ENCODE results near the gene CYP4F22.
"Not testable (repeated sequence)": the region's sequence is repeated elsewhere in the genome, so short reads cannot be mapped to it uniquely, and the experiment has no call there.

CYP4F22 gene

DNA sequence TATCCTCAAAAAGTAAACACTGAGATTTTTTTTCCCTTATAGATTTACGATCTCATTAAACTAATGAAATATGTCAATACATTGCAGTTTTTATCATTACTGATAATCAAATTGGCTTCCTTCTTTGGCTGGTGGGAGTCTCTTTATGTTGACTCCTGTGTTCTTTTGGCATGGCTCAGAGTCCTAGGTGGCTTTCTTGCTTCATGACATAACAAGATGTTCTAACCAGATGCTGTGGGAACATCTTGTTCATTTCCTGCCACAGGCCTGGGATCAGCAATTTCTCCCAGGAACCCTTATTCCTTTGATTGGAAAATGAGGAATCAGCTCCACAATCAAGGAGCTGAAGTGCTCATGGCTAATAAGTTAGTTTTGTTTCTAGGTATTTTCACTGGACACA, 13.2 kb upstream of the CYP4F22 start:
- FAIRE-seq: no peak

DNA sequence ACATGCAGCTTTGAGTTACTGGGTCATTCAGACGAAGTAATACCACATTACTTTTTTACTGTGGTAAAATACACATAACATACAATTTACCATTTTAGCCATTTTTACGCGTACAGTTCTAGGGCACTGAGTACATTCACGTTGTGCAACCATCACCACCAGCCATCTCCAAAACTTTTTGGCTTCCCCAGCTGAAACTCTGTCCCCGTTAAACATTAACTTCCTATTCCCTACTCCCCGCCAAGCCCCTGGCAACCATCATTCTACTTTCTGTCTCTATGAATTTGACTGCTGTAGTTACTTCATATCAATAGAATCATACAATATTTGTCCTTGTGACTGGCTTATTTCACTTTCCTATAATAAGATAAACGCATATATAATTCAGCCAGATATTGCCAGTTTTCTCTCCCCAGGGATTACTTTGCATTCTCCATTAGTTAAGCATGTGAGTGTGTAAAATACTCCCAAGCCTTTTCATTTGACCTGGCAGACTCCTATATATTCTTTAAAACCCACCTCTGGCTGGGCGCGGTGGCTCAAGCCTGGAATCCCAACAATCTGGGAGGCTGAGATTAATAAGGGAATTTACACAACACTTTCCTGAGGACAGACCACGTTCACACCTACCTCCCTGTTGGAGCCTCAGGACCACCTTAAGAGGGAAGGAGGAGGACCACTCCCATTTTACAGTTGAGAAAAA, 10.0 kb upstream of the CYP4F22 start:
- FAIRE-seq: no peak

DNA sequence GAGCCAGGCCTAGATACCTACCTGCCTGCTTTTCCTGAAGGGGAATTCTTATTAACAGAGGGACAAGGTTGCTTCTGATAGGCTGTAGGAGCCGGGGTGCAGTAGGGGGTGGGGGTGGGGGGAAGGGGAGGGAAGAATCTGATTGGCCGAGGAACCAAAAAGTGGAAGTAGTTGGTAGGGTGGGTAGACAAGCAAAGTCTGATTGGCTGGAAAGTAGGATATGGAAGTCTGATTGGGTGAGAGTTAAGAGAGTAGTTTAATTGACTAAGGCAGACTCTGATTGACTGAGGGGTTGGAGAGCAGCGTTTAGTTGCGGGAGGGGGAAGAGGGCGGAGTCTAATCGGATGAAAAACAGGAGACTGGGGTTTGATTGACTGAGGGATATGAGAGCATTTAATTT, 9.4 kb upstream of the CYP4F22 start:
- no peak for FAIRE-seq

DNA sequence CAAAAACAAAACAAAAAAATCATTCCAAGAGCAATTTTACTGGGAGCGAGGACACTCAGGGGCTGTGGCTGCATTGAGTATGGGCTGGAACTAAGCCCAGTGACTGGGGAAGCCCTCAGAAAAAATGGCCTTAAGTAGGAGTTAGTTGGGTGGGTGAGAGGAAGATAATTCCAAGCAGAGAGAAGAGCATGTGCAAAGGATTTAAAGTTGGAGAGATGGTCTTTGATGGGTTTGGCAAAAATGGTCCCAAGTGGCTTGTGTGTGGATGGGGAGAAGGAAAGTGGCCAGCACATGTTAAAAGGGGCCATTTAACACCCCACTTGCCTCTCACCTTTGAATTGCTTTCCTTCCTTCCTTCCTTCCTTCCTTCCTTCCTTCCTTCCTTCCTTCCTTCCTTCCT, 6.7 kb upstream of the CYP4F22 start:
- FAIRE-seq: no peak

DNA sequence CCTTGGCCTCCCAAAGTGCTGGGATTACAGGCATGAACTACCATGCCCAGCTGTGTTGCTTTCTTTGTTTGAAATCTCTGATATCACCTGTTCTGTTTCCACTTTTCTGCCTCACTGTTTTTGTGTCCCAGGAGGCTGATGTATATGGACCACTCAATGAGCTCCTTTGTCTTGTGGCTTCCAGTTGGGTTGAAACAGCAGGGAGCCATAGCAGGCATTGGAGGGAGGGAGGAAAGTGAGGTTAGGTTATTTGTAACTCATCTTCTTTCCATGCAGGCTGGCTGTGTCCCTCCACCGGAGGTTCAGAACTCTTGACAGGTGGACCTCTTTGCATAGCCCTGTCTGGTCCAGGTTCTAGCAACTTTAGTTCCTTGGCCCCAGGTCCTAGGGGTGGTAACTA, 6.1 kb upstream of the CYP4F22 start:
- FAIRE-seq: no peak

DNA sequence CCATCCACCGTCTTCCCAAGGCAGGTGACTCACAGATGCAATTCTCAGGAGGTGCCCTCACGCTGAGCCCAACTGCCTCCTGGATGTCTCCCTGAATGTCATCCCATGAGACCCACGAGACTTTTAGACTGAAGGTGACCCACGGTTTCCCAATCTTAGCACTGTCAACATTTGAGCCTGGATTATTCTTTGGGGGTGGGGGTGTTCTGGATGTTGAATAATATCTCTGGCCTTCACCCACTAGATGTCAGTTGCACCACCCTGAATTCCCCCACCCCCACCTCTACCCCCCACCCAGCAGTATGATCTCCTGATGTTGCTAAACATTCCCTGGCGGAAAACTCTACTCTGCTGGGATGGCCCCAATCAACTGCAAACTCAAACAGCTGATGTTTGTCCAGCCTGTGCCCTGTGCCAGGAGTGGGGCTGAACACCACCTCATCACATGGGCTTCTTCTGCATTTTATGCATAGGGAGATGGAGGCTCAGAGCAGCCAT, 2.2 kb upstream of the CYP4F22 start:
- FAIRE-seq: no peak

DNA sequence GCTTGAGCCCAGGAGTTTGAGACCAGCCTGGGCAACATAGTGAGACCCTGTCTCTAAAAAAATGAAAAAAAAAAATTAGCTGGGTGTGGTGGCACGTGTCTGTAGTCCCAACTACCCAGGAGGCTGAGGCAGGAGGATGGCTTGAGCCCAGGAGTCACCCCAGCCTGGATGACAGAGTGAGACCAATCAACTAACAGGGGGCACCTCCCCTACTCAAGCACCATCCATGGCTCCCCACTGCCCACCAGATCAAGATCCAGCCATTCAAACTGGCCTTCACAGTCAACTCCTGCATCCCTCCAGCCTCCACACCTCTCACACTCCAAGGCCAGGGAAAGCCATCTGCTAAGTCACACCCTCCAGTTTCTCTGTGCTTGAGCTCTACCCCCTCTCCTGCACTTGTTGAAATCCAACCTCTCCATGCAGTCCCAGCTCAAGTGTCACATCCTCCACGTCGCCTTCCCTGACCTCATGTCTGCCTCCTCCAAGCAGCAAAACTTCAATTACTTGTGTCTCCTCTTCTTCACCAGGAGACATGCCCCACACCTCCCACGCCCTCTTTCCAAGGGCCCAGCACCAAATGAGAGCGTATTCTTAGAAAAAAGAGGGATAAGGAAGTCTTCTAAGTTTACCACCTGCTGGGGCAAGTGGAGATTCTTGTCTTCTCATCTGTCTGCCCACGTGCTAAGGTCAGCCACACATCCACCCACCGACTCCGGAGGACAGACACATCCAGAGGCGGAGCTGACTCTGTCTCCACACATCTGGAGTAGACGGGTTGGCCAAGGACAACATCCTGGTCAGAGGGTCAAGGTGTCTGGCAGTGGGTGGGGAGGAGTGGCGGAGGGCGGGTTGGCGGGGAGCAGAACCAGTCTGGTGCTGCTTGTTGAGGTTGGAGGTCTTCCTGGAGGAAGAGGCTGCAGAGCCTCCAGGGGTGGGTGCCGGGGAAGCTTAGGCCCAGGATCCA, 974 bp upstream of the CYP4F22 start:
- FAIRE-seq: no peak

DNA sequence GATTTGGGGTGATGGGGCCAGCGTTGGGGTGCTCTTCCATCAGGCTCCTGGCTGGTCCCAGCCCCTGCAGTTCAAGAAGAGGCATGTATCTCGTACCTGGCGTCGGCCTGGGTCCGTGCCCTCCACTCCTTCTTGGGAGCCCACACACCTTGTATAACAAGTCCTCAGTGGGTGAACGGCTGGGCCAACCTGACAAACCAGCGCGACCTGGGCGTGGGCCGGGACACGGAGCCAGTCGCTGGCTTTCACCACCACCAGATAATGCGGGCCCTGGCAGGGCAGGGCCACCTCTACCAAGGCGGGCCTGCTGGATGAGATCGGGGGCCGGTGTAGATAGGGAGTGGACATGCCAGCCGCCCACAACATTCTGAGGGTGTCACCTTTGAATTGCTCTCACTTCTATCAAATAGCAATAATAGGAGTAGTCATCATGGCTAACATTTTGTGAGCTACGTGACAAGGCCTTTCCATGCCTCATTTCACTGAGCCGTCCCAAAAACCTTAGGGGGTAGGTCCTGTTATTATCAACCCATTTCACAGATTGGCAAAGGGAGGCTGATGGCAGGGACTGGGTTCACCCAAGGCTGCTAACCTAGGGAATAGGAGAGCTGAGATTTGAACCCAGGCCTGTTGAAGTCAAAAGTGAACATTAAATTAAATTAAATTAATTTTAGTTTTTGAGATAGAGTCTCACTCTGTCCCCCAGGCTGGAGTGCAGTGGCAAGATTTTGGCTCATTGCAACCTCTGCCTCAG, 3.5 kb downstream of the CYP4F22 start:
- no peak for FAIRE-seq

DNA sequence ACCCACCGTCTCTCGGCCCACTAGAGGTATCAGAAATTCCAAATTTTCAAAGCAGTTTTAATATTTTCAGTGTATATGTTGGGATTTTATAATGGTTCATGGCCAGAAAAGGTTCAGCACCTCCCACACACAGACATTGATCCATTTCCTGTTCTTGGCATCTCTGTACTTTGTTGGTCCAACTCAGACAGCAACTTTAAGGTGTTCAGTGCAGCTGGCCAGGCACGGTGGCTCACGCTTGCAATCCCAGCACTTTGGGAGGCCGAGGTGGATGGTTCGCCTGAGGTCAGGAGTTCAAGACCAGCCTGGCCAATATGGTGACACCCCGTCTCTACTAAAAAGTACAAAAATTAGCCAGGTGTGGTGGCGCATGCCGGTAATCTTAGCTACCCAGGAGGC, 6.9 kb downstream of the CYP4F22 start:
- not testable (repeated sequence) for FAIRE-seq

DNA sequence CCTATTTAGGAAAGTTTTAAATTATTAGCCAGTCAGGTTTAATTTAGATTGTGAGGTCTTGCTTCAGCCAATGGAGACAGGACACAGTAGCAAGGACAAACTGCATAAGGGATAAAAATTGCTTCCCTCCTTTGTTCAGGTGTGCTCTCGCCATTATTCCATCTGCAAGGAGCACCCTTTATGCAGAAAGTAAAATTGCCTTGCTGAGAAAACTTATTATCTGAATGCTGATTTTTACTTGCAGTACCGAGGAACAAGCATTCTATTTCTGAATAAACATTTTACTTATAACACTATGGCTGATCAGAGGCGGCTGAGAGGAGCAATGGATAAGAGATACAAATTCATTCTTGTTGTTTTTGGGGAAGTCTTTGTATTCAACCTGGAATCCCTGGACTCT, 8.0 kb downstream of the CYP4F22 start:
- no peak for FAIRE-seq

DNA sequence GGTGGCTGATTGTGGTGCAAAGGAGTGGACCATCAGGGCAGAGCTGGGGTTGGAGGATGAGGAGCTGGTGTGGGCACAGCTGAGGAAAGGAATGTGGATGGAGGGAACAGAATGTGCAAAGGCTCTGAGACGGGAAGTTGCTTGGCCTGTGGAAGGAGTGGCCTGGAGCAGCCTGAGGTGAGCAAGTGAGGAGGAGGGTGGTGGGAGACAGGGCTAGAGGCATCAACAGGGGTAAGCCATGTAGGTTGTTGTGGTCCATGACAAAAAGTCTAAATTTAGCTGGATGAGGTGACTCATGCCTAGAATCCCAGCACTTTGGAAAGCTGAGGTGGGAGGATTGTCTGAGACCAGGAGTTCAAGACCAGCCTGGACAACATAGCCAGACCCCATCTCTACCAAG, 9.5 kb downstream of the CYP4F22 start:
- FAIRE-seq: no peak

DNA sequence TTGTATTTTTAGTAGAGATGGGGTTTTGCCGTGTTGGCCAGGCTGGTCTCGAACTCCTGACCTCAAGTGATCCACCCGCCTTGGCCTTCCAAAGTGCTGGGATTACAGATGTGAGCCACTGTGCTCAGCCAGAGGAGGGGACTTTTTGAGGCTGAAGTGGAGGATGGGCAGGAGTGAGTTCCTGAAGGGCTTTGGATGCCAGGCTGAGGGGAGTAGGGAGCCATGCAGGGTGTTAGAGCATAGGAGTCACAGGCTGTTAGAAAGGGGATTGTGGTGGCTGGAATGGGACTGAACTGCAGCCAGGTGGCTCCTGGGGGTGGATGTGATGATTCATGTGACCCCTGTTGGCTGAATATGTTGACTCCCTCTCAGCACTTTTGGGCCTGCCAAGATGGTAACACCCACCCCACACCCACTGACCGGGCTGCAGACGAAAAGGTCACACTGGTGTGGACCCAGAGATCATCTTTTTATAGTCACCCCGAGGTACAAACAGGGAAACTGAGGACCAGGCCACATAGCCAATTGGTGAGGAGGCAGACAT, 11.2 kb downstream of the CYP4F22 start:
- no peak for FAIRE-seq

DNA sequence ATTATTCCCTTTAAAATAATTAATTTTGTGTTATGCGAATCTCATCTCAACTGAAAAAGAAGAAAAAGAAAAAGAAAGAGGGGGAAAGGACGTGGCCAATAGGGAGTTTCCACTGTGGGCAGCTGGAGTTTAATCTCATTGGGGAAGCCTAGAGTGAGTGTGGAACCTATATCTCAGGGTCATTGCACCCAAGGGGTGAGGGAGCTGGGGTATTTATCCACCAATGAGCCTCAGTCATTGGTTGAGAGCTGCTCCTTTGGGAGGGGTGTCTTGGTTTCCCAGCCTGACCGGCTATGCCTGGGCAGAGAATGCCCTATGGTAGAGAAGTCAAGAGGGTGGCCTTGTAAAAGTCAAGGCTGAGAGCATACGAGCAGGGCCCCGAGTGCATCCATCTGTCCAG, 16.5 kb downstream of the CYP4F22 start:
- no peak for FAIRE-seq

DNA sequence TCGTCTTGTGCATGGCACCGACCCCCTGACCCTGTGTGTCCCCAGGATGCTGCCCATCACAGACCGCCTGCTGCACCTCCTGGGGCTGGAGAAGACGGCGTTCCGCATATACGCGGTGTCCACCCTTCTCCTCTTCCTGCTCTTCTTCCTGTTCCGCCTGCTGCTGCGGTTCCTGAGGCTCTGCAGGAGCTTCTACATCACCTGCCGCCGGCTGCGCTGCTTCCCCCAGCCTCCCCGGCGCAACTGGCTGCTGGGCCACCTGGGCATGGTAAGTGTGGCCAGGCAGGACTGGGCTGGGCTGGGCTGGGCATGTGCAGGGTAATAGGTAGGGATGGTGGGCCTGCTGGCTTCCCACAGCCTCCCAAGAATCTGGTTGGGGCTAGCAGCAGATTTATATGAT, 17.0 kb downstream of the CYP4F22 start:
- no peak for FAIRE-seq

DNA sequence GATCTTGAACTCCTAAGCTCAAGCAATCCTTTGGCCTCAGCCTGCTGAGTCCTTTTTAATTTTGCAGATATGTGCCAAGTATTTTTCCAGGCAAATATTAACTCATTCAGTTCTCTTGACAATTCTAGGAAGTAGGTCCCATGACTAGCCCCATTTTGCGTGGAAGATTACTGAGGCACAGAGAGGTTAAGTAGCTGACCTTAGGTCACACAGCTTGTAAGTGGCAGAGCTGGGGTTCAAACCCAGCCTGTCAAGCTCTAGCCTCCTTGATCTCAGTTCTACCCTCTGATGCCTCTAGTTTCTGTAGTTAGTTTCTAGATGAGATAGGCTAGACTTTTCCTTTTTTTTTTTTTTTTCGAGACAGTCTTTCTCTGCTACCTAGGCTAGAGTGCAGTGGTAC, 18.1 kb downstream of the CYP4F22 start:
- no peak for FAIRE-seq

DNA sequence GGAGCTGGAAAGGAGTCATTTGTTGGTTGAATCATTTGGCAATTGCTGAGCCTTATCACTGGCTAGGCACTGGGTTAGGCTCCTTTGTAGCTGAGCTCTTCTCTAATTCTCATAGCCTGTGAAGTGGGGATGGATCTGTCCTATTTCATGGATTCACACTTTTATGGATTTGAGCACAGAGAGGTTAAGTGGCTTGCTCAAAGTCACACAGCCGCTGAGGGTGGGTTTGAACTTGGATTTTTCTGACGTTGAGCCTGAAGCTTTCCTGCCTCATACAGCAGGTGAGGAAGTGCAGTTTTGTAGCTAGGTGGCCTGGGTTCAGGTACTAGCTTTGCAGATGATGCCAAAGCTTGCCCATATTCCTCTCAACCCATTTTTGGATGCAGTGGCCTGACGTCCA, 19.4 kb downstream of the CYP4F22 start:
- FAIRE-seq: no peak

DNA sequence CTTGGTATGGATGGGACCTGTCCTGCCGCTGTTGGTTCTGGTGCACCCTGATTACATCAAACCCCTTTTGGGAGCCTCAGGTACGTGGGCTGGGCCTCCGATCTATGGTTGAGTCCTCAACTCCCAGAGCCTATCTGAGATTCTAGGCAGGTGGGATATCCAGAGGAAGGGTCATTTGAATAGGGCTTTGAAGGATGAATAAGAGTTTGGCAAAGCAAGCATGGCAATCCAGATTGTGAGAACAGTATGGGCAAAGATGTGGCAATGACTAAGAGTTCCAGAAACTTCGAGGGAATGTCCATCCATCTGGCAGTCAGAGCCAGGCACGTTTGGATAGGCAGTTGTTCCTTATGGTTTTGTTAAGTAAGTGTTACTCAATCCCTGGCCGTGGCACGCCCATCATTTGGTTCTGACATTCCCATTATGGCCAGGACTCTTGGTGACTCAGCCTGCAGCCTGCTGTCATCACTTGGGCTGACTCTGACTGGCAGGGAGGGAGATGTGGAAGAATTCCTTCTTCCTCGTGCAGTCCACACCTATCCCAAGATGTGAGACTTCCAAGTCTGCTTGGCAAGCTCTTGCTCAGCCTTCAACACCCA, 21.5 kb downstream of the CYP4F22 start:
- FAIRE-seq: no peak

DNA sequence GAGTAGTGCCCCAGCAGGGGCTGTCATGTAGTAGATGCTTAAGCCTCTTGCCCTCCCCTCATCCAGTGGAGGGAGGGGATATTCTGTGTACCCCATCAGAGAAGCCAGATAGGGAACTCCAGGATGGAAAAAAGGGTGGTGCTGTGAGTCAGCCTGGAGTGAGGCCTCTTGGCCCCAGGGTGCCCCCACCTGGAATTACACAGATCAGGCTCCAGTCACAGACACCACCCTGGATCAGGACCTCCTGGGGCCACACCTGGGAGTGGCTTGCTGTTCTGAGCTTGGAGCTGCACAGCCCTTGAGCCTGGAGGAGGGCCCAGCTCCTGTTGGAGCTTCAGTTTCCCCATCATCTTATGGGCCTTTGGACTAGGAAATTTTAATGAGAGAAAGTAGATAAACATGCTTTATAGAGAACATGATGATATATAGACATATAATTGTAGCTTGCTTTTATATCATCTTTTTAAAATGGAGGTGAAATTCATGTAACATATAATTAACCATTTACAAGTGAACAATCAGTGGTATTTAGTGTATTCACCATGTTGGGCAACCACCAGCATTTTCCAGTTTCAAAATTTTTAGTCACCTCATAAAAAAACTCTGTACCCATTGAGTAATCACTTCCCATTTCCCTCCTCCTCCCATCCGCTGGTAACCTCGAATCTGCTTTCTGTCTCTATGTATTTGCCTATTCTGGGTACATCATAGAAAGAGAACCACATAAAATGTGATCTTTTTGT, 24.6 kb downstream of the CYP4F22 start:
- FAIRE-seq: no peak

DNA sequence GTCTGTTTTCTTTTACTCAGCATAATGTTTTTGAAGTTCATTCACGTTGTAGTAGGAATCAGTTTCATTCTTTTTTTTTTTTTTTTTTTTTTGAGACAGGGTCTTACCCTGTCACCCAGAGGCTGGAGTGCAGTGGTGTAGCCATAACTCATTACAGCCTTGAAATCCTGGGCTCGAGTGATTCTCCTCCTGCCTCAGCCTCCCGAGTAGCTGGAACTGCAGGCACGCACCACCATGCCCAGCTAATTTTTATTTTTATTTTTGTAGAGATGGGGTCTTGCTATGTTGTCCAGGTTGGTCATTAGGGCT, 25.2 kb downstream of the CYP4F22 start:
- not testable (repeated sequence) for FAIRE-seq

DNA sequence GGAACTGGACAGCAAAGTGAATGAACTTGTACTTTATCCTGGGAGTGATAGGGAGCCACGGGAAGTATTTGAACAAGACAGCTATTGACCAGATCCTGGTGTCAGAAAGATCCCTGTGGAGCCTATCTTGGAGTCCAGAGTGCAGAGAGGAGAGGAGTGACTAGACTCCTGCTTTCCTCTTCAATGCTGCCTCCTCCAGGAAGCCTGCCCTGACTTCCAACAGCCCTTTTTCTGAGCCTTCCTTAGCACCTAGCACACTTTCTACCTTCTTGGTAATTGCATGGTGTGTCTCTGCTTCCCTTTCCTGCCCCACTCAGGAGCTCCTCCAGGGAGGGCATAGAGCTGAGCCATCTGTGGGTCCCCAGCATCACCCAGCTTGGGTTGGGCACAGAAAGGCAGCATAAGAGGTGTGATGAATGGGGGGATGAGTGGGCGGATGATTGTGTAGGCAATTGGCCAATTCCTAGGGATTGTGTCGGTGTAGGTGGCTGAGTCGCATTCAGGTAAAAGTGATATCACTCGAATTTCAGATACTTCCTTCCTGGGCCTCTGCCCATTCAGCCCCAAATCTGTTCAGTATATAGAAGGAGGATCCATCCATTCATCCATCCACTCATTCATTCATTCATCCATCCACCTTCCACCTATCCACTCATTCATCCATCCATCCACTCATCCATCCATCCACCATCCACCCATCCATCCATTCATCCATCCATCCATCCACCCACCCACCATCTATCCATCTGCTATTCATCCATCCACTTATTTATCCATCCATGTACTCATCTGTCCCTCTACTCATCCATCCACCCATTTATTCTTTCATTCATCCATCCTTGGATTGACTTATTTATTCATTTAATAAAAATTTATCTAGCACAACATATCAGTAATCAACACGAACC, 26.9 kb downstream of the CYP4F22 start:
- FAIRE-seq: no peak

DNA sequence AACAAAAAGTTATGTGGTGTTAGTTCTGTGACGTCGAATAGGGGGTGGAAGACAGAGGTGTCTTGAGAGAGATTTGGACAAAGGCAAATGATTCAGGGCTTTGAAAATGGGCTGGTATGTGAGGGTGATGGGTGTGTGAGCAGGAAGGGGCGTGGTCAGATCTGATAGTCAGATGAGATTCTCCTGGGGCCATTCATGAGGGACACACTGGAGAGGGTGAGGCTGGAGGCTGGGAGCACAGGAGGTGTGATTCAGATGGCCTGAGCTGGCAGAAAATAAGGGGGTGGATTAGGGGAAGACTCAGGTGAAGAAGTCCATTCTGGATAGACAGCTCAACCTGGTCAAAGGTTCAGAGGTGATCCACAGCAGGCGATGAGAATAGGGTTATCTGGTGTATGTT, 28.0 kb downstream of the CYP4F22 start:
- no peak for FAIRE-seq
